ENCODE measurements around the gene RYR1. TPM values are rescaled to one million over a fixed set of nuclear protein-coding genes. Genes with fewer than 3 reads are reported as not detected.
A peak's percentile ranks its signal among the peaks of the same experiment; 100 is the strongest.

The RYR1 gene
- total RNA-seq, 1 experiment from 2014 or later, result 34.2 TPM

- peak; percentile 40 for ATAC-seq
- ChIA-PET POLR2A (no interaction called here), CTCF (no interaction called here)
- Histone ChIP-seq H3K27me3 (ENCODE audit: control insufficient read depth, insufficient read depth, low read length) (no peaks in the 10 kb centered on the region), H3K36me3 (ENCODE audit: control insufficient read depth, insufficient read depth, low read length) (no peaks in the 10 kb centered on the region), H3K9me3 (ENCODE audit: control insufficient read depth, insufficient read depth, low read depth, low read length) (no peaks in the 10 kb centered on the region), H3K4me1 (ENCODE audit: control insufficient read depth, insufficient read depth, low read length) (no peaks in the 10 kb centered on the region), H3K4me3 (ENCODE audit: low read depth in 2 of 2, low read length in 2 of 2) (no peak overlapping the region), H3K27ac (ENCODE audit: low read length) (no peak overlapping the region)
- no peak for DNase-seq (ENCODE audit: low read depth, low spot score)
- no TSS peak for BruUV-seq (replicated peaks)
- TF ChIP-seq CTCF (IDR thresholded peaks at IDR 0.05), result no peak
- no peak for TF ChIP-seq POLR2AphosphoS5 (IDR thresholded peaks at IDR 0.05; ENCODE audit: low read depth, low read length)
- no peak for TF ChIP-seq TCF7L2 (IDR thresholded peaks at IDR 0.05; ENCODE audit: low read depth, low read length)
- no peak for TF ChIP-seq REST (IDR thresholded peaks at IDR 0.05; ENCODE audit: insufficient read depth in 1 of 2, low read depth in 2 of 2, low read length in 1 of 2)
- no peak for TF ChIP-seq SIN3A (IDR thresholded peaks at IDR 0.05; ENCODE audit: borderline replicate concordance, insufficient read depth, low read depth, low read length)
- intact Hi-C loops (cut with micrococcal nuclease; ENCODE audit: unreplicated experiment) (no loop called here), in situ Hi-C loops (cut with HindIII; ENCODE audit: low pct_unique_long_range_greater_than_20kb, low sequenced_read_pairs) (no loop called here)
Observed at GRCh38 chr19:38444026-38444425, 10.5 kb downstream of the RYR1 start.

- DNase-seq (ENCODE audit: low read depth, low spot score) (no peak), ATAC-seq (no peak)
- CTCF ChIA-PET, result no interaction called here
- H3K9me3 ChIP-seq (ENCODE audit: control insufficient read depth, insufficient read depth, low read depth, low read length), result no peaks in the 10 kb centered on the region
- H3K27ac ChIP-seq (ENCODE audit: low read length), result no peak overlapping the region
- H3K27me3 ChIP-seq (ENCODE audit: control insufficient read depth, insufficient read depth, low read length), result no peaks in the 10 kb centered on the region
- TF ChIP-seq POLR2AphosphoS5 (IDR thresholded peaks at IDR 0.05; ENCODE audit: low read depth, low read length), result no peak
- no peak for TF ChIP-seq CTCF (IDR thresholded peaks at IDR 0.05)
- POLR2A ChIA-PET, result no interaction called here
- H3K4me1 ChIP-seq (ENCODE audit: control insufficient read depth, insufficient read depth, low read length), result no peaks in the 10 kb centered on the region
- H3K36me3 ChIP-seq (ENCODE audit: control insufficient read depth, insufficient read depth, low read length), result no peaks in the 10 kb centered on the region
- in situ Hi-C loops (cut with HindIII; ENCODE audit: low pct_unique_long_range_greater_than_20kb, low sequenced_read_pairs), result no loop called here
- intact Hi-C loops (cut with micrococcal nuclease; ENCODE audit: unreplicated experiment), result no loop called here
- no TSS peak for BruUV-seq (replicated peaks)
- no peak overlapping the region for H3K4me3 ChIP-seq (ENCODE audit: low read depth in 2 of 2, low read length in 2 of 2)
Observed at GRCh38 chr19:38445362-38445761, 11.9 kb downstream of the RYR1 start.
